Osteoblast (primary cell): Measurements from ENCODE around the gene BLOC1S4. TPM values are rescaled to one million over a fixed set of nuclear protein-coding genes. Genes with fewer than 3 reads are reported as not detected.
"Not testable (repeated sequence)": the region's sequence is repeated elsewhere in the genome, so short reads cannot be mapped to it uniquely, and the experiment has no call there.

ENCODE experiments used
- DNase-seq: peaks from one replicate; pipeline ENCODE4 v3.0.0; 2011; ENCODE audit warnings: low spot score, mixed read lengths; ENCODE audit not compliant: insufficient read length; ENCODE audit errors: missing footprints
- H2AFZ ChIP-seq: 2 replicates; pipeline ENCODE4 v1.6.0; 2011; ENCODE audit warnings: mild to moderate bottlenecking, low read length
- H3K27ac ChIP-seq: 2 replicates; pipeline ENCODE4 v1.5.1; 2011; ENCODE audit warnings: mild to moderate bottlenecking, low read depth, low read length, moderate library complexity
- H3K27me3 ChIP-seq: 2 replicates; pipeline ENCODE4 v1.6.0; 2012; ENCODE audit warnings: mild to moderate bottlenecking, control low read depth, inconsistent platforms, low read length, moderate library complexity; ENCODE audit not compliant: insufficient read depth
- H3K36me3 ChIP-seq: 2 replicates; pipeline ENCODE4 v1.5.1; 2011; ENCODE audit warnings: mild to moderate bottlenecking, low read length, control low read depth, moderate library complexity; ENCODE audit not compliant: insufficient read depth
- H3K4me1 ChIP-seq: 2 replicates; pipeline ENCODE4 v1.5.1; 2011; ENCODE audit warnings: mild to moderate bottlenecking, low read length, control low read depth, moderate library complexity; ENCODE audit not compliant: insufficient read depth
- H3K4me2 ChIP-seq: 2 replicates; pipeline ENCODE4 v1.6.0; 2011; ENCODE audit warnings: mild to moderate bottlenecking, low read length; ENCODE audit not compliant: insufficient read depth
- H3K4me3 ChIP-seq: fragments of 200-600 bp; sonication (generic); 3 replicates; pipeline ENCODE4 v1.5.1; 2012; ENCODE audit warnings: mild to moderate bottlenecking, low read length, inconsistent platforms; ENCODE audit not compliant: insufficient read depth
- H3K79me2 ChIP-seq: 2 replicates; pipeline ENCODE4 v1.6.0; 2012; ENCODE audit warnings: mild to moderate bottlenecking, low read length, control low read depth, inconsistent platforms; ENCODE audit not compliant: insufficient read depth
- H3K9me3 ChIP-seq: 2 replicates; pipeline ENCODE4 v1.5.1; 2011; ENCODE audit warnings: low read depth, low read length, control low read depth
- H4K20me1 ChIP-seq: 2 replicates; pipeline ENCODE4 v1.6.0; 2012; ENCODE audit warnings: mild to moderate bottlenecking, low read length, control low read depth; ENCODE audit not compliant: insufficient read depth
- CTCF ChIP-seq: IDR thresholded peaks from 2 replicates; pipeline ENCODE4 v1.5.1; 2011; ENCODE audit warnings: mild to moderate bottlenecking, low read depth, low read length, moderate library complexity; ENCODE audit errors: extremely low read depth
- total RNA-seq: library from RNA; depleted of rRNA; stranded (reverse); fragments of >200 nt; gene quantifications from 2 replicates; pipeline ENCODE4 v1.2.3, GENCODE V29; 2012

BLOC1S4 gene
- total RNA-seq, 1 donor, result 10.9 TPM

DNA sequence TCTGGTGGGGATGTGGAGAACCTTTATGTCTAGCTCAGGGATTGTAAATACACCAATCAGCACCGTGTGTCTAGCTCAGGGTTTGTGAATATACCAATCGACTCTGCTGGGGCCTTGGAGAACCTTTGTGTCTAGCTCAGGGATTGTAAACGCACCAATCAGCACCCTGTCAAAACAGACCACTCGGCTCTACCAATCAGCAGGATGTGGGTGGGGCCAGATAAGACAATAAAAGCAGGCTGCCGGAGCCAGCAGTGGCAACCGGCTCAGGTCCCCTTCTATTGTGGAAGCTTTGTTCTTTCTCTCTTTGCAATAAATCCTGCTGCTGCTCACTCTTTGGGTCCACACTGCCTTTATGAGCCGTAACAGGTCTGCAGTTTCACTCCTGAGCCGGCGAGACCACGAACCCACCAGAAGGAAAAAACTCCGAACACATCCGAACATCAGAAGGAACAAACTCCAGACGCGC, 42.7 kb upstream of the BLOC1S4 start:
- DNase-seq, H3K9me3 ChIP-seq: not testable (repeated sequence)

GRCh38 chr4:6673660-6674499, 42.1 kb upstream of the BLOC1S4 start:
- H3K27me3 ChIP-seq, result no peaks in the 10 kb centered on the region
- peak overlapping the region; percentile 96 for H2AFZ ChIP-seq
- H4K20me1 ChIP-seq, result peaks cover 25% of the 10 kb centered on the region
- H3K9me3 ChIP-seq, result no peaks in the 10 kb centered on the region
- DNase-seq, result peak; percentile 100
- no peak for TF ChIP-seq CTCF
- H3K4me2 ChIP-seq, result peak overlapping the region; percentile 92
- H3K4me3 ChIP-seq, result peak overlapping the region; percentile 71
- peaks cover 7% of the 10 kb centered on the region for H3K36me3 ChIP-seq
- peaks cover 22% of the 10 kb centered on the region for H3K4me1 ChIP-seq
- peaks cover 28% of the 10 kb centered on the region for H3K79me2 ChIP-seq
- peak overlapping the region; percentile 21 for H3K27ac ChIP-seq

More for the DNA sequence above, 42.7 kb upstream of the BLOC1S4 start:
- Histone ChIP-seq H3K4me2 (peak overlapping the region; percentile 92), H3K27ac (peak overlapping the region; percentile 21), H2AFZ (peak overlapping the region; percentile 96), H3K79me2 (peaks cover 28% of the 10 kb centered on the region), H3K4me1 (peaks cover 28% of the 10 kb centered on the region), H3K4me3 (peak overlapping the region; percentile 71), H4K20me1 (peaks cover 27% of the 10 kb centered on the region)
- H3K27me3 ChIP-seq, H3K36me3 ChIP-seq: not testable (repeated sequence)

GRCh38 chr4:6674500-6675149, 41.3 kb upstream of the BLOC1S4 start:
- H3K36me3 ChIP-seq, result peaks cover 7% of the 10 kb centered on the region

More at GRCh38 chr4:6674500-6675149, 41.3 kb upstream of the BLOC1S4 start:
- Histone ChIP-seq H3K79me2 (peaks cover 28% of the 10 kb centered on the region), H3K9me3 (no peaks in the 10 kb centered on the region), H3K27ac (no peak overlapping the region), H2AFZ (peak overlapping the region; percentile 75), H3K4me1 (peaks cover 19% of the 10 kb centered on the region), H3K4me3 (peak overlapping the region; percentile 71), H3K27me3 (no peaks in the 10 kb centered on the region), H4K20me1 (peaks cover 25% of the 10 kb centered on the region), H3K4me2 (peak overlapping the region; percentile 92)
- DNase-seq, result no peak
- peak; percentile 23 for TF ChIP-seq CTCF
